Smooth muscle cell (in vitro differentiated cells): ENCODE data around the gene SVOPL. TPM values are rescaled to one million over a fixed set of nuclear protein-coding genes. Genes with fewer than 3 reads are reported as not detected.

ENCODE experiments used
- DNase-seq: peaks from one replicate; lab custom pipeline; 2025; ENCODE audit not compliant: unreplicated experiment; lab: John Stamatoyannopoulos, UW
- H2AFZ ChIP-seq: fragments of 200-600 bp; sonication (generic); 2 replicates; pipeline ENCODE4 v1.6.0; 2016; ENCODE audit warnings: antibody characterized with exemption, low read depth, mild to moderate bottlenecking
- H3F3A ChIP-seq: fragments of 200-600 bp; sonication (generic); 2 replicates; pipeline ENCODE4 v1.6.0; 2017; ENCODE audit warnings: antibody characterized with exemption, low read depth
- H3K27ac ChIP-seq: fragments of 200-600 bp; sonication (generic); 2 replicates; pipeline ENCODE4 v1.5.1; 2016; ENCODE audit warnings: low read depth, mild to moderate bottlenecking
- H3K27me3 ChIP-seq: fragments of 200-600 bp; sonication (generic); 2 replicates; pipeline ENCODE4 v1.6.1; 2016; ENCODE audit warnings: low read depth, mild to moderate bottlenecking
- H3K36me3 ChIP-seq: fragments of 200-600 bp; sonication (generic); 2 replicates; pipeline ENCODE4 v1.5.1; 2016; ENCODE audit warnings: low read depth
- H3K4me1 ChIP-seq: fragments of 200-600 bp; sonication (generic); 2 replicates; pipeline ENCODE4 v1.5.1; 2016; ENCODE audit warnings: low read depth
- H3K4me2 ChIP-seq: fragments of 200-600 bp; sonication (generic); 2 replicates; pipeline ENCODE4 v1.6.0; 2016; ENCODE audit warnings: mild to moderate bottlenecking
- H3K4me3 ChIP-seq: fragments of 200-600 bp; sonication (generic); 2 replicates; pipeline ENCODE4 v1.5.1; 2016; ENCODE audit warnings: mild to moderate bottlenecking
- H3K79me2 ChIP-seq: fragments of 200-600 bp; sonication (generic); 2 replicates; pipeline ENCODE4 v1.6.0; 2016; ENCODE audit warnings: low read depth, mild to moderate bottlenecking
- H3K9ac ChIP-seq: fragments of 200-600 bp; sonication (generic); 2 replicates; pipeline ENCODE4 v1.6.0; 2016; ENCODE audit warnings: low read depth
- H3K9me3 ChIP-seq: fragments of 200-600 bp; sonication (generic); replicated peaks from 2 replicates; pipeline ENCODE4 v1.5.1; 2016; ENCODE audit warnings: low read depth
- H4K20me1 ChIP-seq: fragments of 200-600 bp; sonication (generic); 2 replicates; pipeline ENCODE4 v1.6.0; 2016; ENCODE audit warnings: low read depth
- CTCF ChIP-seq: fragments of 200-600 bp; sonication (generic); IDR thresholded peaks from 2 replicates; pipeline ENCODE4 v1.5.1; 2017; ENCODE audit warnings: borderline replicate concordance, mild to moderate bottlenecking, antibody characterized with exemption; ENCODE audit not compliant: insufficient read depth, poor library complexity, severe bottlenecking
- WGBS: methylation state at CpG from one replicate; pipeline ENCODE4 v1.1.7; 2016; ENCODE audit warnings: low lambda C conversion rate; 5-methylcytosine and 5-hydroxymethylcytosine counted together
- polyA plus RNA-seq: library from polyadenylated mRNA; unstranded; fragments of >200 nt; fragmentation: Nextera tagmentation; extraction: Ambion mirVana; gene quantifications from 2 replicates; pipeline ENCODE4 v1.2.1, GENCODE V29; 2016
- total RNA-seq: library from RNA; depleted of rRNA; stranded (reverse); fragments of >200 nt; gene quantifications from 2 replicates; pipeline ENCODE4 v1.2.3, GENCODE V29; 2014

Gene SVOPL
- total and polyA plus RNA-seq, 2 experiments from 2014 or later = not detected

- 86% methylated on average over 7 of the region's 7 CpGs for WGBS
- TF ChIP-seq CTCF = no peak
- Histone ChIP-seq H3K27me3 (no peaks in the 10 kb centered on the region), H3F3A (no peaks in the 10 kb centered on the region), H3K9me3 (no peaks in the 10 kb centered on the region), H2AFZ (no peak overlapping the region), H3K36me3 (no peaks in the 10 kb centered on the region), H3K27ac (no peak overlapping the region), H3K4me2 (no peak overlapping the region), H4K20me1 (no peaks in the 10 kb centered on the region), H3K79me2 (no peaks in the 10 kb centered on the region), H3K4me1 (no peaks in the 10 kb centered on the region), H3K9ac (no peak overlapping the region), H3K4me3 (no peak overlapping the region)
- DNase-seq = no peak
Observed at GRCh38 chr7:138645284-138645683, 55.9 kb downstream of the SVOPL start.

GRCh38 chr7:138632826-138633602 is 68.1 kb downstream of the SVOPL start:
- Histone ChIP-seq H3K9me3 (no peaks in the 10 kb centered on the region), H3K27me3 (no peaks in the 10 kb centered on the region), H3K4me2 (no peak overlapping the region), H3K36me3 (no peaks in the 10 kb centered on the region), H3K4me3 (no peak overlapping the region), H3K9ac (no peak overlapping the region), H2AFZ (no peak overlapping the region), H3K4me1 (no peaks in the 10 kb centered on the region), H3K79me2 (no peaks in the 10 kb centered on the region), H3K27ac (no peak overlapping the region), H4K20me1 (no peaks in the 10 kb centered on the region), H3F3A (no peaks in the 10 kb centered on the region)
- no peak for DNase-seq
- WGBS = 66% methylated on average over 12 of the region's 12 CpGs
- no peak for TF ChIP-seq CTCF

- no peak for TF ChIP-seq CTCF
- no peak for DNase-seq
- Histone ChIP-seq H4K20me1 (no peaks in the 10 kb centered on the region), H3K4me1 (no peaks in the 10 kb centered on the region), H2AFZ (no peak overlapping the region), H3F3A (no peaks in the 10 kb centered on the region), H3K79me2 (no peaks in the 10 kb centered on the region), H3K36me3 (no peaks in the 10 kb centered on the region), H3K4me3 (no peak overlapping the region), H3K9me3 (no peaks in the 10 kb centered on the region), H3K27me3 (no peaks in the 10 kb centered on the region), H3K4me2 (no peak overlapping the region), H3K9ac (no peak overlapping the region), H3K27ac (no peak overlapping the region)
- 95% methylated on average over 1 of the region's 2 CpGs for WGBS
Observed at GRCh38 chr7:138632384-138632783, 68.8 kb downstream of the SVOPL start.
